ENCODE results near the gene ATG16L2. TPM values are rescaled to one million over a fixed set of nuclear protein-coding genes. Genes with fewer than 3 reads are reported as not detected.

ATG16L2 gene
- total and polyA plus RNA-seq, 4 donors: 4.7 to 17.8 (median 7.4) TPM

DNA sequence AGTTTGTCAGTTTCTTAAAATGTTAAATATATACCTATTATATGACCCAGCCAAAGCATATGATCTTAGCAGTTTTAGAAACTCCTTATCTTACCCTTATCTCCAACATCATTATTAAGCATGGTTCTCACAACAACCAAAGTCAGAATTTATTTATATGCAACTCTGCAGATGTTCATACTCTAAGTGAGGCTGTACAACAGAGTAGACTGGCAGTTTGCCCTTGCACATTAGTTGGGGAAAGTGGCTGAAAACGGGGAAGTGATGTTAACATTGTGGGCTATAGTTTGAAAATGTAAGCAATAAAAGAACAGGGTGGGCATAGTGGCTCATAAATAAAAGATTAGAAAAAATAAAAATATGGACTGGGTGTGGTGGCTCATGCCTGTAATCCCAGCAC, 49.7 kb downstream of the ATG16L2 start:
- Histone ChIP-seq H3K36me3 (ENCODE audit: control insufficient read depth in 4 of 4, insufficient read depth in 3 of 4, low read depth in 1 of 4, low read length in 3 of 4) (peaks cover 0 to 14% (median 11%) of the 10 kb centered on the region in 4 donors), H3K27me3 (ENCODE audit: control insufficient read depth in 4 of 4, insufficient read depth in 4 of 4, low read length in 3 of 4) (no peaks in the 10 kb centered on the region), H3K9ac (ENCODE audit: low read depth in 1 of 2, low read length in 2 of 2) (no peak overlapping the region), H3K4me3 (ENCODE audit: low read depth in 1 of 3, low read length in 3 of 3) (no peak overlapping the region), H3K27ac (ENCODE audit: low read depth in 1 of 2, low read length in 2 of 2) (no peak overlapping the region), H3K4me1 (ENCODE audit: control insufficient read depth in 4 of 4, insufficient read depth in 4 of 4, low read length in 3 of 4) (no peaks in the 10 kb centered on the region), H3K9me3 (ENCODE audit: control insufficient read depth in 4 of 4, low read length in 3 of 4) (no peaks in the 10 kb centered on the region)
- TF ChIP-seq MAX (IDR thresholded peaks at IDR 0.05) (no peak), FOXA1 (IDR thresholded peaks at IDR 0.05) (no peak), FOXA2 (IDR thresholded peaks at IDR 0.05) (no peak), YY1 (IDR thresholded peaks at IDR 0.05) (no peak), RXRA (IDR thresholded peaks at IDR 0.05) (no peak), TAF1 (conservative IDR thresholded peaks at IDR 0.05) (no peak), NR2F2 (IDR thresholded peaks at IDR 0.05) (no peak), HNF4A (conservative IDR thresholded peaks at IDR 0.05) (no peak), JUND (IDR thresholded peaks at IDR 0.05) (no peak), SP1 (IDR thresholded peaks at IDR 0.05) (no peak), EGR1 (IDR thresholded peaks at IDR 0.05; ENCODE audit: low read depth in 2 of 2) (no peak), GABPA (IDR thresholded peaks at IDR 0.05 in 1 of 2, conservative IDR thresholded peaks at IDR 0.05 in 1 of 2) (no peak)
- TF ChIP-seq, protein P1, sequence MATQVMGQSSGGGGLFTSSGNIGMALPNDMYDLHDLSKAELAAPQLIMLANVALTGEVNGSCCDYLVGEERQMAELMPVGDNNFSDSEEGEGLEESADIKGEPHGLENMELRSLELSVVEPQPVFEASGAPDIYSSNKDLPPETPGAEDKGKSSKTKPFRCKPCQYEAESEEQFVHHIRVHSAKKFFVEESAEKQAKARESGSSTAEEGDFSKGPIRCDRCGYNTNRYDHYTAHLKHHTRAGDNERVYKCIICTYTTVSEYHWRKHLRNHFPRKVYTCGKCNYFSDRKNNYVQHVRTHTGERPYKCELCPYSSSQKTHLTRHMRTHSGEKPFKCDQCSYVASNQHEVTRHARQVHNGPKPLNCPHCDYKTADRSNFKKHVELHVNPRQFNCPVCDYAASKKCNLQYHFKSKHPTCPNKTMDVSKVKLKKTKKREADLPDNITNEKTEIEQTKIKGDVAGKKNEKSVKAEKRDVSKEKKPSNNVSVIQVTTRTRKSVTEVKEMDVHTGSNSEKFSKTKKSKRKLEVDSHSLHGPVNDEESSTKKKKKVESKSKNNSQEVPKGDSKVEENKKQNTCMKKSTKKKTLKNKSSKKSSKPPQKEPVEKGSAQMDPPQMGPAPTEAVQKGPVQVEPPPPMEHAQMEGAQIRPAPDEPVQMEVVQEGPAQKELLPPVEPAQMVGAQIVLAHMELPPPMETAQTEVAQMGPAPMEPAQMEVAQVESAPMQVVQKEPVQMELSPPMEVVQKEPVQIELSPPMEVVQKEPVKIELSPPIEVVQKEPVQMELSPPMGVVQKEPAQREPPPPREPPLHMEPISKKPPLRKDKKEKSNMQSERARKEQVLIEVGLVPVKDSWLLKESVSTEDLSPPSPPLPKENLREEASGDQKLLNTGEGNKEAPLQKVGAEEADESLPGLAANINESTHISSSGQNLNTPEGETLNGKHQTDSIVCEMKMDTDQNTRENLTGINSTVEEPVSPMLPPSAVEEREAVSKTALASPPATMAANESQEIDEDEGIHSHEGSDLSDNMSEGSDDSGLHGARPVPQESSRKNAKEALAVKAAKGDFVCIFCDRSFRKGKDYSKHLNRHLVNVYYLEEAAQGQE (IDR thresholded peaks at IDR 0.05): no peak
- TF ChIP-seq, protein P2, sequence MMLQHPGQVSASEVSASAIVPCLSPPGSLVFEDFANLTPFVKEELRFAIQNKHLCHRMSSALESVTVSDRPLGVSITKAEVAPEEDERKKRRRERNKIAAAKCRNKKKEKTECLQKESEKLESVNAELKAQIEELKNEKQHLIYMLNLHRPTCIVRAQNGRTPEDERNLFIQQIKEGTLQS (IDR thresholded peaks at IDR 0.05): no peak
- TF ChIP-seq, protein P3, sequence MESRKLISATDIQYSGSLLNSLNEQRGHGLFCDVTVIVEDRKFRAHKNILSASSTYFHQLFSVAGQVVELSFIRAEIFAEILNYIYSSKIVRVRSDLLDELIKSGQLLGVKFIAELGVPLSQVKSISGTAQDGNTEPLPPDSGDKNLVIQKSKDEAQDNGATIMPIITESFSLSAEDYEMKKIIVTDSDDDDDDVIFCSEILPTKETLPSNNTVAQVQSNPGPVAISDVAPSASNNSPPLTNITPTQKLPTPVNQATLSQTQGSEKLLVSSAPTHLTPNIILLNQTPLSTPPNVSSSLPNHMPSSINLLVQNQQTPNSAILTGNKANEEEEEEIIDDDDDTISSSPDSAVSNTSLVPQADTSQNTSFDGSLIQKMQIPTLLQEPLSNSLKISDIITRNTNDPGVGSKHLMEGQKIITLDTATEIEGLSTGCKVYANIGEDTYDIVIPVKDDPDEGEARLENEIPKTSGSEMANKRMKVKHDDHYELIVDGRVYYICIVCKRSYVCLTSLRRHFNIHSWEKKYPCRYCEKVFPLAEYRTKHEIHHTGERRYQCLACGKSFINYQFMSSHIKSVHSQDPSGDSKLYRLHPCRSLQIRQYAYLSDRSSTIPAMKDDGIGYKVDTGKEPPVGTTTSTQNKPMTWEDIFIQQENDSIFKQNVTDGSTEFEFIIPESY (IDR thresholded peaks at IDR 0.05): no peak
- TF ChIP-seq, protein P4, sequence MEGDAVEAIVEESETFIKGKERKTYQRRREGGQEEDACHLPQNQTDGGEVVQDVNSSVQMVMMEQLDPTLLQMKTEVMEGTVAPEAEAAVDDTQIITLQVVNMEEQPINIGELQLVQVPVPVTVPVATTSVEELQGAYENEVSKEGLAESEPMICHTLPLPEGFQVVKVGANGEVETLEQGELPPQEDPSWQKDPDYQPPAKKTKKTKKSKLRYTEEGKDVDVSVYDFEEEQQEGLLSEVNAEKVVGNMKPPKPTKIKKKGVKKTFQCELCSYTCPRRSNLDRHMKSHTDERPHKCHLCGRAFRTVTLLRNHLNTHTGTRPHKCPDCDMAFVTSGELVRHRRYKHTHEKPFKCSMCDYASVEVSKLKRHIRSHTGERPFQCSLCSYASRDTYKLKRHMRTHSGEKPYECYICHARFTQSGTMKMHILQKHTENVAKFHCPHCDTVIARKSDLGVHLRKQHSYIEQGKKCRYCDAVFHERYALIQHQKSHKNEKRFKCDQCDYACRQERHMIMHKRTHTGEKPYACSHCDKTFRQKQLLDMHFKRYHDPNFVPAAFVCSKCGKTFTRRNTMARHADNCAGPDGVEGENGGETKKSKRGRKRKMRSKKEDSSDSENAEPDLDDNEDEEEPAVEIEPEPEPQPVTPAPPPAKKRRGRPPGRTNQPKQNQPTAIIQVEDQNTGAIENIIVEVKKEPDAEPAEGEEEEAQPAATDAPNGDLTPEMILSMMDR (IDR thresholded peaks at IDR 0.05; ENCODE audit: low read depth, low read length, missing input control): no peak
- DNase-seq (ENCODE audit: low spot score): no peak
- WGBS: 74% methylated on average over 1 of the region's 1 CpG

All from liver (tissue), 9 donors.